SK-N-SH treated with all-trans-retinoic acid at 6 μM for 48 hours (cell line): ENCODE data around the gene SEMA3E.

Source experiments
- ATAC-seq: fragments of 200-7000 bp; cut with Tn5 transposase; 3 replicates; pipeline ENCODE4 v1.9.1; 2020; ENCODE audit warnings: mild to moderate bottlenecking, moderate library complexity
- ARNTL ChIP-seq: fragments of 450-650 bp; formaldehyde crosslinking; IDR thresholded peaks from 2 replicates; pipeline ENCODE4 v1.5.0; 2020; ENCODE audit warnings: low read depth, mild to moderate bottlenecking, moderate library complexity, borderline replicate concordance
- BACH2 ChIP-seq: fragments of 250-450 bp; sonication (Bioruptor Pico); IDR thresholded peaks from 2 replicates; pipeline ENCODE4 v1.9.0; 2021; ENCODE audit warnings: mild to moderate bottlenecking, borderline replicate concordance
- CREB5 ChIP-seq: fragments of 250-450 bp; sonication (Bioruptor Pico); IDR thresholded peaks from 2 replicates; pipeline ENCODE4 v1.5.1; 2020; ENCODE audit warnings: low read depth, mild to moderate bottlenecking, moderate library complexity
- CSDC2 ChIP-seq: fragments of 250-450 bp; sonication (Bioruptor Pico); IDR thresholded peaks from 2 replicates; pipeline ENCODE4 v1.5.0; 2020; ENCODE audit warnings: mild to moderate bottlenecking, moderate library complexity
- CSRNP3 ChIP-seq: fragments of 250-450 bp; sonication (Bioruptor Pico); IDR thresholded peaks from 2 replicates; pipeline ENCODE4 v1.5.1; 2021; ENCODE audit warnings: mild to moderate bottlenecking, moderate library complexity
- ESRRG ChIP-seq: fragments of 250-450 bp; sonication (Bioruptor Pico); IDR thresholded peaks from 2 replicates; pipeline ENCODE4 v1.6.1; 2021; ENCODE audit warnings: mild to moderate bottlenecking
- GLIS3 ChIP-seq: fragments of 250-450 bp; sonication (Bioruptor Pico); IDR thresholded peaks from 2 replicates; pipeline ENCODE4 v1.5.0; 2020; ENCODE audit warnings: mild to moderate bottlenecking, moderate library complexity
- ISL1 ChIP-seq: fragments of 250-450 bp; sonication (Bioruptor Pico); IDR thresholded peaks from 2 replicates; pipeline ENCODE4 v2.1.2; 2022; ENCODE audit warnings: mild to moderate bottlenecking, moderate library complexity
- OSR1 ChIP-seq: fragments of 250-450 bp; sonication (Bioruptor Pico); IDR thresholded peaks from 2 replicates; pipeline ENCODE4 v1.8.0; 2022; ENCODE audit warnings: moderate library complexity, mild to moderate bottlenecking, inconsistent platforms
- PATZ1 ChIP-seq: fragments of 250-450 bp; sonication (Bioruptor Pico); IDR thresholded peaks from 2 replicates; pipeline ENCODE4 v1.8.0; 2020; ENCODE audit warnings: mild to moderate bottlenecking, moderate library complexity, borderline replicate concordance
- POU6F1 ChIP-seq: fragments of 250-450 bp; sonication (Bioruptor Pico); IDR thresholded peaks from 2 replicates; pipeline ENCODE4 v1.8.0; 2021; ENCODE audit warnings: low read depth, mild to moderate bottlenecking, moderate library complexity, borderline replicate concordance
- PPARA ChIP-seq: fragments of 250-450 bp; sonication (Bioruptor Pico); IDR thresholded peaks from 2 replicates; pipeline ENCODE4 v1.5.0; 2020; ENCODE audit warnings: mild to moderate bottlenecking, borderline replicate concordance
- RARB ChIP-seq: fragments of 250-450 bp; sonication (Bioruptor Pico); IDR thresholded peaks from 2 replicates; pipeline ENCODE4 v1.8.0; 2021; ENCODE audit warnings: mild to moderate bottlenecking, moderate library complexity
- TCF4 ChIP-seq: fragments of 250-450 bp; sonication (Bioruptor Pico); IDR thresholded peaks from 2 replicates; pipeline ENCODE4 v1.8.0; 2021; ENCODE audit warnings: mild to moderate bottlenecking, moderate library complexity, borderline replicate concordance
- TOX ChIP-seq: fragments of 250-450 bp; sonication (Bioruptor Pico); IDR thresholded peaks from 2 replicates; pipeline ENCODE4 v1.8.0; 2021; ENCODE audit warnings: mild to moderate bottlenecking, moderate library complexity, borderline replicate concordance
- TSHZ2 ChIP-seq: fragments of 250-450 bp; sonication (Bioruptor Pico); IDR thresholded peaks from 2 replicates; pipeline ENCODE4 v1.5.0; 2020; ENCODE audit warnings: mild to moderate bottlenecking, moderate library complexity
- ZC3H10 ChIP-seq: fragments of 250-450 bp; sonication (Bioruptor Pico); IDR thresholded peaks from 2 replicates; pipeline ENCODE4 v1.5.1; 2021; ENCODE audit warnings: mild to moderate bottlenecking, moderate library complexity
- ZFP3 ChIP-seq: fragments of 250-450 bp; sonication (Bioruptor Pico); IDR thresholded peaks from 2 replicates; pipeline ENCODE4 v1.5.0; 2020; ENCODE audit warnings: mild to moderate bottlenecking, moderate library complexity
- ZFP30 ChIP-seq: fragments of 450-650 bp; formaldehyde crosslinking; IDR thresholded peaks from 2 replicates; pipeline ENCODE4 v1.5.0; 2022; ENCODE audit warnings: mild to moderate bottlenecking, moderate library complexity
- ZNF565 ChIP-seq: fragments of 450-650 bp; formaldehyde crosslinking; conservative IDR thresholded peaks from 2 replicates; pipeline ENCODE4 v1.5.0; 2020; ENCODE audit warnings: low read depth, mild to moderate bottlenecking, moderate library complexity
- ZNF70 ChIP-seq: fragments of 450-650 bp; formaldehyde crosslinking; IDR thresholded peaks from 2 replicates; pipeline ENCODE4 v1.5.0; 2020; ENCODE audit warnings: mild to moderate bottlenecking, moderate library complexity
- ZNF8 ChIP-seq: fragments of 450-650 bp; formaldehyde crosslinking; IDR thresholded peaks from 2 replicates; pipeline ENCODE4 v1.5.0; 2020; ENCODE audit warnings: mild to moderate bottlenecking, moderate library complexity

The SEMA3E gene

GRCh38 chr7:83429493-83429892 is 219.4 kb downstream of the SEMA3E start:
- no peak for ATAC-seq
- no peak for TF ChIP-seq CSDC2 (CRISPR knock-in tag)
- no peak for TF ChIP-seq ZNF70 (CRISPR knock-in tag)
- TF ChIP-seq ARNTL (CRISPR knock-in tag): no peak
- TF ChIP-seq GLIS3 (CRISPR knock-in tag): no peak
- TF ChIP-seq ZFP30 (CRISPR knock-in tag): no peak
- TF ChIP-seq CREB5 (CRISPR knock-in tag): no peak
- no peak for TF ChIP-seq POU6F1 (CRISPR knock-in tag)
- TF ChIP-seq PPARA (CRISPR knock-in tag): no peak
- no peak for TF ChIP-seq CSRNP3 (CRISPR knock-in tag)
- TF ChIP-seq ZC3H10 (CRISPR knock-in tag): no peak
- no peak for TF ChIP-seq PATZ1 (CRISPR knock-in tag)
- TF ChIP-seq TCF4 (CRISPR knock-in tag): no peak
- TF ChIP-seq ZNF8 (CRISPR knock-in tag): no peak
- TF ChIP-seq ESRRG (CRISPR knock-in tag): no peak
- no peak for TF ChIP-seq ZFP3
- TF ChIP-seq OSR1 (CRISPR knock-in tag): no peak
- no peak for TF ChIP-seq TSHZ2
- TF ChIP-seq ZNF565: no peak
- no peak for TF ChIP-seq TOX
- TF ChIP-seq BACH2 (CRISPR knock-in tag): no peak

- ATAC-seq: no peak
- TF ChIP-seq CREB5 (CRISPR knock-in tag) (no peak), CSDC2 (CRISPR knock-in tag) (no peak), ZNF70 (CRISPR knock-in tag) (no peak), GLIS3 (CRISPR knock-in tag) (no peak), TCF4 (CRISPR knock-in tag) (no peak), BACH2 (CRISPR knock-in tag) (no peak), PATZ1 (CRISPR knock-in tag) (no peak), ZNF565 (no peak), ZNF8 (CRISPR knock-in tag) (no peak), ISL1 (no peak), ZC3H10 (CRISPR knock-in tag) (no peak), PPARA (CRISPR knock-in tag) (no peak), ZFP3 (no peak), TOX (no peak), POU6F1 (CRISPR knock-in tag) (no peak), CSRNP3 (CRISPR knock-in tag) (no peak), OSR1 (CRISPR knock-in tag) (no peak), ARNTL (CRISPR knock-in tag) (no peak), RARB (CRISPR knock-in tag) (no peak)
Observed at GRCh38 chr7:83427884-83428283, 221.1 kb downstream of the SEMA3E start.
